Activated CD8-positive, alpha-beta memory T cell treated with anti-CD3 and anti-CD28 coated beads, Interleukin-2, amount 50 U/mL, for 48 hours (primary cell): ENCODE data around the gene MT1E.
"Not testable (repeated sequence)": the region's sequence is repeated elsewhere in the genome, so short reads cannot be mapped to it uniquely, and the experiment has no call there.

Source experiments
- DNase-seq: peaks from one replicate; pipeline ENCODE4 v3.0.0-alpha.2; 2020

The MT1E gene

GRCh38 chr16:56625140-56625942 lies at the start of gene MT1E:
Gene MT1E (plus strand): TSS chr16:56625781. CDS start chr16:56625852, 71 bp downstream.
- peak; percentile 88 for DNase-seq

- peak; percentile 96 for DNase-seq
Measured at GRCh38 chr16:56576585-56577299, 48.8 kb upstream of the MT1E start.

- no peak for DNase-seq
Measured at GRCh38 chr16:56577300-56577625, 48.3 kb upstream of the MT1E start.

DNA sequence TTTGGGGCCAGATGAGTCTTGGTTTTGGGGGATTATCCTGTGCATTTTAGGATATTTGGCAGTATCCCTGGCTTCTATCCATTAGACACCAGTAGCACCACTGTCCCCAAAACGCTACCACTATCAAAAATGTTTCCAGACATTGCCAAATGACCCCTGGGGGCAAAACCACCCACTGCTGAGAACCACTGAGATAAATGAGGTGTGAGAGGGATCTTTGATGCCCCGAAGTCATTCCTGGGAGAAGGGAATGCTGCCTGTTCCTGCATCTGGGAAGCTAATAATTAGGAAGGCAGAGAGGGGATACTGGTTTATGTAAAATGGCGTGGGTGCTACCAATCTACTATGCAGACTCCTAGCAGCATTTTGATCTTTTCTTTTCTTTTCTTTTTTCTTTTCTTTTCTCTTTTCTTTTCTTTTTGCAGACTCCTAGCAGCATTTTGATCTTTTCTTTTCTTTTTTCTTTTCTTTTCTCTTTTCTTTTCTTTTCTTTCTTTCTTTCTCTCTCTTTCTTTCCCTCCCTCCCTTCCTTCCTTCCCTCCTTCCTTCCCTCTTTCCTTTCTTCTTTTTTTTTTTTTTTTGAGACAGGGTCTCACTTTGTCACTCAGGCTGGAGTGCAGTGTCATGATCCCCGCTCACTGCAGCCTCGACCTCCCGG lies 45.1 kb upstream of the MT1E start:
- DNase-seq, result peak; percentile 40

- not testable (repeated sequence) for DNase-seq
Measured at GRCh38 chr16:56582911-56583310, 42.7 kb upstream of the MT1E start.

- DNase-seq, result no peak
Measured at GRCh38 chr16:56583351-56584168, 42.0 kb upstream of the MT1E start.

- DNase-seq, result peak; percentile 40
Measured at GRCh38 chr16:56584276-56584675, 41.3 kb upstream of the MT1E start.

- no peak for DNase-seq
Measured at GRCh38 chr16:56588781-56589140, 36.8 kb upstream of the MT1E start.

DNA sequence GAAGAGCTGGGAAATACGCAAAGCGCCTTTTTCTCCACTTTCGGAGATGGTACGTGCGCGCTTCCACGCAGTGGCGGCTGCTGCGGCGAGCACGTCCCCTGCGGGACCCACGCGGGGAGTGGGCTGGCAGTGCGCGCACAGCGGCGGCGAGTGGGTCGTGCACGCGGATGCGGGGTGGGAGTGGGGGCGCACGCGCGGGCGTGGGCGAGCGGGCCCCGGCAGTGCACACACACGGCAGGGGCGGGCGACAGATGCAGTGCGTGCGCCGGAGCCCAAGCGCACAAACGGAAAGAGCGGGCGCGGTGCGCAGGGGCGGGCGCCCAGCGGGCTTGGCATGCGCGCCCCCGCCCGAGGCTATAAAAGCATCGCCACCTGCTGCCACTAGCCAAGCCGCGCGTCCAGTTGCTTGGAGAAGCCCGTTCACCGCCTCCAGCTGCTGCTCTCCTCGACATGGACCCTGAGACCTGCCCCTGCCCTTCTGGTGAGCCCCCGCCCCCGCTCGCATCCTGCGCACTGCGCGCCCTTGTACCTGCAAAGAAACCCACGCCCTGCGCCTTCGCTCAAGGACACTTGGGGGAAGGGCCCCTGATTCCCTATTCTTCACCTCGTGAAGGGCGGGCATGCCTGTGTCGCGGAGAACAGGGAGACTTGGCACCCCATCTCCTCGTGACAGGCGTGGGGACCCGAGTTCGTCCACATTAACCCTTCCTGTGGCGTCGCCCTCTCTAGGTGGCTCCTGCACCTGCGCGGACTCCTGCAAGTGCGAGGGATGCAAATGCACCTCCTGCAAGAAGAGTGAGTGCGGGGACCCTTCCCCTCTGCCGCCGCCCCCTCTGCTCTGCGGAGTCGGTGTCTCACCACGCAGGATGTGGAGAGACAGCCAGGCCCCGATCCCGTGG lies 36.2 kb upstream of the MT1E start, which contains the start of gene MT3:
Gene MT3 (plus strand): TSS at position 388 of the 899 bp plus-strand sequence. CDS start 63 bp downstream, at position 451.
- peak; percentile 76 for DNase-seq

DNA sequence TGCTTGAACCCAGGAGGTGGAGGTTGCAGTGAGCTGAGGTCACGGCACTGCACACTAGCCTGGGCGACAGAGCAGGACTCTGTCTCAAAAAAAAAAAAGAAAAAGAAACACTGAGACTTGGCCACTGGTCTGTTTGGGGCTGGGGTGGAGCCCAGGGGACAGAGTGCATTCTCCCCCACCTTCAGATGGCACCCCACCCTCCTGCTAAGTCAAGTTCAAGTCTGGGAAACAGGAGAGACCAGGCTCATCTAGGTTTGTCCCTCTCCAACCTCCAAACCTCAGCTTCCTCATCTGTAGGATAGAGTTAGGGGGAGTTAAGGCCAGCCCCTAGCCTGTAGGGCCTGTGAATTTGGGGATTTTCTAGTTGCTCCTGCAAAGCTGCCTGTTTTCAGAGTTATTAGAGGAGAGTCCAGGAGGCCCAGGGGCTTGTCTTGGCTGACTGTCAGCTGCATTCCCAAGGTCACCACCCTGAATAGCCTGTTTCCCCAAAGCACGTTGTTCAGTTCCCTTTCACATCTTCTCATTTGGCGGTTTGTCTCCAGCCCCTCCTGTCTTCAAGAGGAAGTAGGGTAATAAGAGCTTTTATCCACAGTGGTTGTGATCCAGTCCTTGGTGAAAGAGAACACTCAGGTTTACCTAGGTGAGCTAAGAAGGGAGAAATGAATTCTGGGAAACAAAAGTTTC lies 34.1 kb upstream of the MT1E start:
- peak; percentile 40 for DNase-seq

- DNase-seq, result no peak
Measured at GRCh38 chr16:56593573-56594291, 31.8 kb upstream of the MT1E start.

GRCh38 chr16:56594292-56594619 lies 31.3 kb upstream of the MT1E start:
- DNase-seq, result no peak

GRCh38 chr16:56600398-56600999 lies 25.1 kb upstream of the MT1E start:
- no peak for DNase-seq

GRCh38 chr16:56601325-56601724 lies 24.3 kb upstream of the MT1E start:
- DNase-seq, result no peak

DNA sequence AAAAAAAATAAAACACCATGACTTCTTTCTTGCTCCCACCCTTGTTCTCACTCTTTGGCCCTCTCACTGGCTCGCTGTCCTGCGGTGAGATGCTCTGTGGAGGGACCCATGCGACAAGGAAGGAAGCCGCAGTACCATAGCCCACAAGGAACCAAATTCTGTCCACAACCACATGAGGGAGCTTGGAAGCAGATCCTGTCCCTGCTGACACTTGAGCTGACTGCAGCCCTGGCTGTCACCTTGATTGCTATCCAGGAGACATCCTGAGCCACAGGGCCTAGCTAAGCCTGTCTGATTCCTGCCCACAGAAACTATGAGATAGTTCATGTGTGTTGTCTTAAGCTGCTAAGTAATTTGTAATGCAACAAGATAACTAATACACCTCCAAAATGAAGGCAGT lies 22.0 kb upstream of the MT1E start:
- no peak for DNase-seq

DNA sequence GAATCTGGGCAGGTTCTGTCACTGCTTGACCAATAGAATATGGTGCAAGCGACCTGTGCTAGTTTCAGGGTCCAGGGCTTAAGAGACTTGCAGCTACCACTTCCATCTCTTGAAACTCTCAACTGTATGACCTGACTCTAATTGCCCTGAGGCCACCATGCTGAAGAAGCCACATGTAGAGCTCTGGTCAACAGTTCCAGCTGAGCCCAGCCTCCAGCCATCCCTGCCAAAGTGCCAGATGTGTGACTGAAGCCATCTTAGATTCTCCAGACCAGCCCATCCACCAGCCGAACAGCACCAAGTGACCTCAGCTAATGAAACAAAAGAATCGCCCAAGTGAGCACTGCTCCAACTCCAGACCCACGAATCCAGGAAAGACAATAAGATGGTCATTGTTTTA lies 20.6 kb upstream of the MT1E start:
- DNase-seq, result no peak

- DNase-seq, result no peak
Measured at GRCh38 chr16:56605475-56605874, 20.1 kb upstream of the MT1E start.

GRCh38 chr16:56606071-56606475 lies 19.5 kb upstream of the MT1E start:
- DNase-seq, result no peak

DNA sequence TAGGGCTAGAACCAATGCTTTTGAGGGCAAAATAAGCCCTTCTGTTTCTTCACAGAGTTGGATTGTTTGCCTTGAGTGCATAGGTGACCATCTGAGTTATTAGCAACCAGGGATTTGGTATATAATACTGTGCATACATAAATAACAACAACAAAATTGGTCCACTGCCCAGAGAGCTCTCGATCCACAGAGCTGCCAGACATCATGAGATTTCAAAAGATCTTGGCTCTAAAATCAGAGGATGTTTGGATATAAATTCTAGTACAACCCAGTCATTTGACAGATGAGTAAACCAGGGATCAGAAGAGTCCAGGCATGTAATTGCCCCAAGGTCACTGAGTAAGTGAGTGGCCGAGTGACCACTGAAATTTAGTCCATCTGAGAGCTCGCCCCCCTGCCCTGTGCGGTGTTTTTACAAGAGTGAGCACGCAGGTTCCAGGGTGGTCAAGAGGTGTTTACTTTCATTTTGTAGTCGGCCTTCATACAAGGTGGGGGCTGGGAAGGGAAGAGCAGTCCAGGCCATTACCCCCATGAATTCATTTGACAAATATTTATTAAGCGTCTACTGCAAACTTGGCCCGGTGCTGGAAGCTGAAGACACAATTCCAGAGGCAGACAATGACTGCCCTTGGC lies 19.0 kb upstream of the MT1E start:
- DNase-seq, result no peak

- no peak for DNase-seq
Measured at GRCh38 chr16:56607109-56607618, 18.4 kb upstream of the MT1E start.
